ENCODE data around the gene SCARB1. TPM values are rescaled to one million over a fixed set of nuclear protein-coding genes. Genes with fewer than 3 reads are reported as not detected.

Gene SCARB1
- total and polyA plus RNA-seq, 2 donors (not counting 1 experiment from before 2014, with no cell fraction given), result 14.7 to 32.5 TPM

DNA sequence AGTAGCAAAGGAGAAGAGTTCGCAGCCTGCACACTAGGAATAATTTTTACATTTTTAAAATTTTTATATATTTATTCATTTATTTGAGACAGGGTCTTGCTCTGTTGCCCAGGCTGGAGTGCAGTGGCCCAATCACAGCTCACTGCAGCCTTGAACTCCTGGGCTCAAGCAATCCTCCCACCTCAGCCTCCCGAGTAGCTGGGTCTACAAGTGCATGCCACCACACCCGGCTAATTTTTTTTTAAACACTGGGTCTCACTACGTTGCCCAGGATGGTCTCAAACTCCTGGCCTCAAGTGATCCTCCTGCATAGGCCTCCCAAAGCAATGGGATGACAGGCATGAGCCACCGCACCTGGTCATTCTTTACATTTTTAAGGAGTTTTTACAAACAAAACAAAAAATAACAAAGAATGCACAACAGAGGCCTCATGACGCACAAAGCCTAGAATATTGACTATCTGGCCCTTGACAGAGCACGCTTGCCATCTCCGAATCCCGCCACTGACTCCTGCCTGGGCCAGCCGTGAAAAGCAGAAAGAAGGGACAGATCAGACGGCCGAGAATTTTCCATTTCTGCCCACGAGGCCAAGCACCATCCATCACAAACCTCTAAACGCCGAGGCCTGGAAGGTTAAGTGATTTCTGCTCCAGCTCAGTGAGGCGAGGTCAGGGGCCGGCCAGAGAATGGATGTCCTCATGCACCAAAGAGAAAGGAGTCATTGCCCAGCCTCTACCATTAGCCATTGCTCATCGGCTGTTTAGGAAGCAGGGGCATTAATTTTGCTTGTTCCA lies 120.0 kb downstream of the SCARB1 start:
- Histone ChIP-seq H3K27ac (ENCODE audit: insufficient read depth, low read length) (no peak overlapping the region), H3K4me2 (ENCODE audit: extremely low read depth, insufficient read depth, low read length) (no peak overlapping the region), H2AFZ (ENCODE audit: low read length) (no peak overlapping the region), H3K4me3 (replicated peaks in 1 of 4; ENCODE audit: control extremely low read depth in 1 of 4, insufficient read depth in 1 of 4, low read depth in 3 of 4, low read length in 4 of 4) (no peak overlapping the region), H3K9ac (ENCODE audit: insufficient read depth, low read length) (no peak overlapping the region), H3K4me1 (ENCODE audit: control insufficient read depth, extremely low read depth, insufficient read depth, low read length) (peaks cover 4% of the 10 kb centered on the region), H3K79me2 (ENCODE audit: control insufficient read depth, insufficient read depth, low read length) (no peaks in the 10 kb centered on the region), H3K27me3 (ENCODE audit: control insufficient read depth, insufficient read depth, low read length) (no peaks in the 10 kb centered on the region), H3K9me3 (ENCODE audit: control insufficient read depth, insufficient read depth, low read depth, low read length) (no peaks in the 10 kb centered on the region), H4K20me1 (ENCODE audit: control insufficient read depth, extremely low read depth, insufficient read depth, low read length) (no peaks in the 10 kb centered on the region), H3K36me3 (ENCODE audit: control insufficient read depth, insufficient read depth, low read length) (no peaks in the 10 kb centered on the region)
- no peak for DNase-seq (ENCODE audit: low read depth in 2 of 2)
- no peak for TF ChIP-seq CTCF (conservative IDR thresholded peaks at IDR 0.05 in 1 of 2, IDR thresholded peaks at IDR 0.05 in 1 of 2; ENCODE audit: low read depth in 1 of 2, low read length in 2 of 2)
- TF ChIP-seq EZH2 (IDR thresholded peaks at IDR 0.05; ENCODE audit: low read length, missing control alignments), result no peak

- H3K9me3 ChIP-seq (ENCODE audit: control insufficient read depth, insufficient read depth, low read depth, low read length), result no peaks in the 10 kb centered on the region
- H3K4me1 ChIP-seq (ENCODE audit: control insufficient read depth, extremely low read depth, insufficient read depth, low read length), result peaks cover 4% of the 10 kb centered on the region
- no peak for DNase-seq (ENCODE audit: low read depth in 2 of 2)
- no peaks in the 10 kb centered on the region for H3K79me2 ChIP-seq (ENCODE audit: control insufficient read depth, insufficient read depth, low read length)
- H4K20me1 ChIP-seq (ENCODE audit: control insufficient read depth, extremely low read depth, insufficient read depth, low read length), result no peaks in the 10 kb centered on the region
- no peak overlapping the region for H3K27ac ChIP-seq (ENCODE audit: insufficient read depth, low read length)
- no peak overlapping the region for H3K4me3 ChIP-seq (replicated peaks in 1 of 4; ENCODE audit: control extremely low read depth in 1 of 4, insufficient read depth in 1 of 4, low read depth in 3 of 4, low read length in 4 of 4)
- TF ChIP-seq CTCF (conservative IDR thresholded peaks at IDR 0.05 in 1 of 2, IDR thresholded peaks at IDR 0.05 in 1 of 2; ENCODE audit: low read depth in 1 of 2, low read length in 2 of 2) (no peak), EZH2 (IDR thresholded peaks at IDR 0.05; ENCODE audit: low read length, missing control alignments) (no peak)
- no peak overlapping the region for H3K9ac ChIP-seq (ENCODE audit: insufficient read depth, low read length)
- no peak overlapping the region for H2AFZ ChIP-seq (ENCODE audit: low read length)
- no peaks in the 10 kb centered on the region for H3K27me3 ChIP-seq (ENCODE audit: control insufficient read depth, insufficient read depth, low read length)
- no peak overlapping the region for H3K4me2 ChIP-seq (ENCODE audit: extremely low read depth, insufficient read depth, low read length)
- H3K36me3 ChIP-seq (ENCODE audit: control insufficient read depth, insufficient read depth, low read length), result no peaks in the 10 kb centered on the region
These were observed 121.0 kb downstream of the SCARB1 start for GRCh38 chr12:124742678-124743077.

- peaks cover 4% of the 10 kb centered on the region for H3K4me1 ChIP-seq (ENCODE audit: control insufficient read depth, extremely low read depth, insufficient read depth, low read length)
These were observed 121.6 kb downstream of the SCARB1 start for GRCh38 chr12:124742111-124742510.

More at GRCh38 chr12:124742111-124742510, 121.6 kb downstream of the SCARB1 start:
- Histone ChIP-seq H2AFZ (ENCODE audit: low read length) (no peak overlapping the region), H3K9ac (ENCODE audit: insufficient read depth, low read length) (no peak overlapping the region), H4K20me1 (ENCODE audit: control insufficient read depth, extremely low read depth, insufficient read depth, low read length) (no peaks in the 10 kb centered on the region), H3K79me2 (ENCODE audit: control insufficient read depth, insufficient read depth, low read length) (no peaks in the 10 kb centered on the region), H3K36me3 (ENCODE audit: control insufficient read depth, insufficient read depth, low read length) (no peaks in the 10 kb centered on the region), H3K9me3 (ENCODE audit: control insufficient read depth, insufficient read depth, low read depth, low read length) (no peaks in the 10 kb centered on the region), H3K4me2 (ENCODE audit: extremely low read depth, insufficient read depth, low read length) (no peak overlapping the region), H3K27ac (ENCODE audit: insufficient read depth, low read length) (no peak overlapping the region), H3K4me3 (replicated peaks in 1 of 4; ENCODE audit: control extremely low read depth in 1 of 4, insufficient read depth in 1 of 4, low read depth in 3 of 4, low read length in 4 of 4) (no peak overlapping the region), H3K27me3 (ENCODE audit: control insufficient read depth, insufficient read depth, low read length) (no peaks in the 10 kb centered on the region)
- no peak for TF ChIP-seq EZH2 (IDR thresholded peaks at IDR 0.05; ENCODE audit: low read length, missing control alignments)
- no peak for TF ChIP-seq CTCF (conservative IDR thresholded peaks at IDR 0.05 in 1 of 2, IDR thresholded peaks at IDR 0.05 in 1 of 2; ENCODE audit: low read depth in 1 of 2, low read length in 2 of 2)
- no peak for DNase-seq (ENCODE audit: low read depth in 2 of 2)
